ENCODE data around the gene CD164L2.

Gene CD164L2

DNA sequence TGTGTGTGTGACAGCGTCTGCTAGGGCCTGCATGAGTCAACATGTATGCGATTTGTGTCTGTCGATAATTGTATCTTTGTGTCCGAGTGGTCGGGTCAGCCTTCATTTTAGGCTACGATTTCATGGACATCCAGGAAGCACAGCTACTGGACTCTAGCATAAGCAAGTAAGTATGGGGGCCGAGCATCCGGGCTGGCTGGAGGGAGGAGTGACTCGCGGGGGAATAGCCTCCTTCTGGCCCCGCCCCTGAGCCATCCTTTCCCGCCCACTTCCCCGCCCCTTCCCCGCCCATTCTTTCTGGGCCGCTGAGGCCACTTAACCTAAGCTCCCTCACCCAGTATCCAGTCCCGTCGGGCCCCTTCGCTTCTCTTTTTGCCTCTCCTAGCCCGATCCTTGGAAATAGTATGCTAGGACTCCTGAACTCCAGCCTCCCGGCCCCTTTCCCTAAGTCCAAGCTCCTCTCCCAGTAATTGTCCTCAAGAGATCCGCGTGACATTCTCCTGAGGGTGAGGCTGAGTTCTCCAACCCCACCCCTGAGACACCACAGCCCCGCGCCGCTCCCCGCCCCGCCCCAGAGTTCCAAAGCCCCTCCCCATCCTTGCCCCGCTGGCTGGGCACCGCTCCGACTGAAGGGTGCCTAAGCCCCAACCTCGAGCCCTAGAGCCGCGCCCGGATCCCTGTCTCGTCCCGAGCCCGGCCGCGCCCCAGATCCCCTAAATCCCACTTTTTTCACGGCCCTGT, 17.6 kb downstream of the CD164L2 start:
- DNase-seq (ENCODE audit: low read depth in 4 of 4, low spot score in 1 of 4), result peak in 3 of 4 experiments; percentile 65 to 71 (median 67)

DNA sequence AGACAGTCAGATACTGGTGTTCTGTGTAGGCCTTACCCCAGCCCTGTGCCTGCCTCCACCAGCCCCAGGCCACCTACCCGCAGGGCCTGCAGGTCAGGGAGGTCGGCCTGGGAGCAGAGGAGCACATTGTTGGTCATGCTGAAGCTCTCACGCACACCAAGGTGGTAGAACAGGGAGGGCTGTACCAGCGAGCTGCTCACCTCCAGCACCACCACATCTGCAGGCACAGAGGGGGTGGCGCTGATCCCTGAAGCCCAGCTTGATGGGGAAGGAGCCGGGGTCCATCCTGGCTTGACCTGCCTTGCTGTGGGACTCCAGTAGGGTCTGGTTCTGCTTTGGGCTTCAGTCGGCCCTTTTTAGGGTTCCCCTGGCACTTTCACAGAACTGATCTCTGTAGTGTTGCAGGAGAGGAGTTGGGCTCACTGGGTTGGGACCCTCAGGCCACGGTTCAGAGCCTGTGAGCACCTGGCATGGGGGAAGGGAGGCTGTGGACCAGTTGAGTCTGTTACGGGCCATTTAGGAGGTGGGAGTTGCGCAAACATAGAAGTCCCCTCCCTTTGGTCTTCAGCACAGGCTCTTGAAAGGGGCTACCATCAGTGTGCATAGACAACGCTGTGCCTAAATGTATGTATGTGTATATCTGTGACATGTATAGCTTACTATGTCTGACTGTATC, 18.3 kb downstream of the CD164L2 start:
- no peak for DNase-seq (ENCODE audit: low read depth in 4 of 4, low spot score in 1 of 4)

DNA sequence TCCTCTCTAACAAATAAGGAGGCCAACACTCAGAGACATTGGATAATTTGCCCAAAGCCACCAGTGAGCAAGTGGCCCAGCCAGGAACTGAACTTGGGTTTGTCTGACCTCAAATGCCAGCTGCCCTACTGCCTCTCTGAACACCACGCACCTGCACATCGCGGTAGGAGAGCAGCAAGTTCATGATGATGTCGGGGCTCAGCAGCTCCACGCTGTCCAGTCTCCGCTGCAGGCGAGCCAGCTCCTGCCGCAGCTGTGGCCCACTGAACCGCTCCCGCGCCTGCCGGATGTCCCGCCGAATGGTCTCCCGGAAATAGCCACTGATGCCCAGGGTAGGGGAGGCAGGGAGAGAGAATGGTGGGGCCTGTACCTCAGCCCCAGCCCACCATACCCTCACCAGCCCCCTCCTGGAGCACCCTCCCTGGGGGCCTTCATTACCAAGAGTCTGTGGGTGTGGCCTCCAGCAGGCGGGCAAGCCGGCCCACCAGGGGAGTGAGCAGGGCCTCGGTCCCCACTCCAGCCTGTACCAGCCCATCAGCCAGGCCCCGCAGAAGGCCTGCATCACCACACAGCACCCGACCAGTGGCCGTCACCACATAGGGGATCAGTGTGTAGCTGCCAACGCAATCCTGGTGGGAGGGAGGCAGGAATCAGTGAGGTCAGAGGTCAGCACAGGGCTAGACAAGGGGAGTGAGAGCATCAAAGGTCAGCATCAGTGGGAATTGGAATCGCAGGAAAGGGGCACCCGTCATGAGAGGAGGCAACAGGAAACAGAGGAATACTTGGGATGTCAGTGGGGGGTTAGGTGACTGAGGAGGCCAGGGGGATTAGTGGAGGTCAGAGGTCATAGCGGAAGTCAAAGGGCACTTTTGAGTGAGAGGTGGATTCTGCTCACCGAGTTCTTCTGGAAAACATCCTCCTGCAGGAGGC, 19.1 kb downstream of the CD164L2 start:
- no peak for DNase-seq (ENCODE audit: low read depth in 4 of 4, low spot score in 1 of 4)

DNA sequence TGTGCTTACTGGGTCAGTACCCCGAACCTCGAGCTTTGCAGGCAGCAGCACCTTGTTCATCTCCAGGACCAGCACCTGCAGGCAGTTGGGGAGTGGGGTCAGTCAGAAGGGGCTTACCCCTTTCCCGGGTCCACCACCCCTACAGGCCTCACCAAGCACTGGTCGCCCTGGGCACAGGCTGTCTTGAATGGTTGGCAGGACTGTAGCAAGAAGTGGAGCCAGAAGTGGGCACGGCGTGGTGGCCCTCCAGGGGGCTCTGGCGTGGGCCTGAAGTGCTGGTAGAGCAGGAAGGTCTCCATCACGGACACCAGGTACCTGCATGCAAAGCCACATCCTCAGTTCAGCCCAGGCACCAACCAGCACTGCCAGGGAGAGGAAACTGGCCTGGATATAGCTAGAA, 21.6 kb downstream of the CD164L2 start:
- no peak for DNase-seq (ENCODE audit: low read depth in 4 of 4, low spot score in 1 of 4)

- DNase-seq (ENCODE audit: low read depth in 4 of 4, low spot score in 1 of 4), result no peak
These were observed 22.1 kb downstream of the CD164L2 start for GRCh38 chr1:27361044-27361402.

DNA sequence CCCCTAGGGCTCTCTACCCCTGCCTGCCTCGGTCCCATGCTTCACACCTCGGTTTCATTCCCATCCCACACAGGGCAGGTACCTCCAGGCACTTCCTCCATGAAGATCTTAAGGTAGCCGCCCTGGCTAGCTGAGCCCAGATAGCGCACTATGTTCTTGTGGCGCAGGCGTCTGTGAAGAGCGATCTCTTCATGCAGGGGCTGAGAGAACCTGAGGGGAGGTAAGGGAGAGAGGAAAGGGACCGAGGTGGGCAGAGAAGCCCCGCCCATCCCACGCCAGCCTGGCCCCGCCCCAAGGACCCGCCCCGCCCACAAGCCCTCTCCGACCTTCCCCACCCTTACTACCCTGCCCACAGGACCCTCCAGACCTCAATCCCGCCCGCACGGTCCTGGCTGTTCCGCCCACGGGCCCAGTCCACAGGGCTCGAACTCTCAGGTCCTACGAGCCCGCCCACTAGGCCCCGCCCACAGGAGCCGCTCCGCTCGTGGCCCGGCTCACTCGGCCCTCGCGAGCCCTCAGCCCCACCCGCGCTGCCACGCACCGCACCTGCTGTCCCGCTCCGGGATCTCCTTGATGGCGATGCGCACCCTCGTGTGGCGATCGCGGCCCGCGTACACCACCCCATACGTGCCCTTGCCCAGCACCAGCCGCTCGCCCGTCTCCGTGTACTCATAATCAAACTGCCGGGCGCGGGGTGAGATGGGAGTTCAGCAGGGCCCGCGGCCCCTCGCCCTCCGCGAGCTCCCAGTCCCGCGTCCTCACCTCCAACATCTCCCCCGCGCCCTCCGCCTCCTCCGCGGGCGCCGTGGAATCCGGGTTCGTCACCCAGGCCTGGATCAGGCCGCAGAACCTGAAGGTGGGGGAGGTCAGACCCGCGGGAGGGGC, 22.7 kb downstream of the CD164L2 start:
- DNase-seq (ENCODE audit: low read depth in 4 of 4, low spot score in 1 of 4), result no peak

- no peak for DNase-seq (ENCODE audit: low read depth in 4 of 4, low spot score in 1 of 4)
These were observed 23.3 kb downstream of the CD164L2 start for GRCh38 chr1:27359822-27360158.

DNA sequence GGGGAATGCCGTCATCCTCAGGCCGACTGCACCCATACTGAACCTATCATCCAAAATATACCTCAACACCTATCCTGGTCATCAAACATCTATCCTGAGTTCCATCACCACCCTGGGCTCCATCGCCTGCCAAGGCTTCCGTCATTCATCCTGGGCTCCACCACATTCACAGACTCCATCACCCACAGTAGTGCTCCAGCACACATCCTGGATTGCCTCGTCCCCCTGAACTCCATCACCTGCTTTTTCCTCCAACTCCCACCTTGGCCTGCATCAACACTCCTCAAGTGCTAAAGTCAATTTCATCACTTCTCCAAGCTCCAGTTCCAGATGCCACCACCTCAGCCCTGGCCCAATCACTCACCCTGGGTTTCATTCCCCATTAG, 24.2 kb downstream of the CD164L2 start:
- no peak for DNase-seq (ENCODE audit: low read depth in 4 of 4, low spot score in 1 of 4)

DNA sequence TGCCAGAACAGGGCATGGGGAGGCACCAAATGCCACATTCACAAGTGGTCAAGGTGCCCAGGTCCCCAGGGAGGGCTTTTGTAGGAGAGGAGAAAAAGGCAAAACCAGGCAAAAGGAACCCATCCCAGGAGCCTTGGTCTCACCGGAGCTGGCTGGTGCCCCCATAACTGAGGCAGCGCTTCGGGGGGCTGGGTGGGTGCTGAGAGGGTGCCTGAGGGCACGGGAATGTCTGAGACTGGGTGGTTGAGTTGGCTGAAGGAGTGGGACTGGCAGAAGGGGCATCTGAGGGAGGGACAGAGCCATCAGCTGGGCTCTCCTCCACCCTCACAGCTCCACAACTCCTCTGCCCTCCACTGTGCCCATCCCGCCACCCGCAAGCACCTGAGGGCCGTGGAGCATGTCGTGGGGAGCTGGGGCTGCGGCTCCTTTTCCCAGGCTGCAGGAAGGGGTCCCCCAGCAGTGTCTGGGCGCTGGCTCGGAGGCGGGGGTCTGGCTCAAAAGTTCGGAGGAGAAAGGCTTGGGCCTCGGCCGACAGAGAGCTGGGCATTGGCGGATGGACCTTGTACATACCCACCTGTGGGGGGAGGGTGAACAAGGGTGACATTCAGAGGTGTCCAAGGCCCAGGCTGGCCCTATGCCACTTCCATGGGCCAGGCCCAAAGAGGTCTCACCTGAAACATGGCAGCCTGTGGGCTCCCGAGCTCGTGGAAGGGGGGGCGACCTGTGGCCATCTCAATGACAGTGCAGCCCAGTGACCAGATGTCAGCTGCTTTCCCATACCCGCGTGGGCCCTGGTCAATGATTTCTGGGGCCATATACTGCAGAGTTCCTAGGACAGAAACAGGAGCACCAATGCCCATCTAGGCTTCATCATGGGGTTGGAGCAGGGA, 24.9 kb downstream of the CD164L2 start:
- DNase-seq (ENCODE audit: low read depth in 4 of 4, low spot score in 1 of 4), result no peak

- DNase-seq (ENCODE audit: low read depth in 4 of 4, low spot score in 1 of 4), result peak in 3 of 4 experiments; percentile 57 to 74 (median 69)
These were observed 25.7 kb downstream of the CD164L2 start for GRCh38 chr1:27357281-27358037.

- no peak for DNase-seq (ENCODE audit: low read depth in 4 of 4, low spot score in 1 of 4)
These were observed 26.4 kb downstream of the CD164L2 start for GRCh38 chr1:27356619-27357280.

DNA sequence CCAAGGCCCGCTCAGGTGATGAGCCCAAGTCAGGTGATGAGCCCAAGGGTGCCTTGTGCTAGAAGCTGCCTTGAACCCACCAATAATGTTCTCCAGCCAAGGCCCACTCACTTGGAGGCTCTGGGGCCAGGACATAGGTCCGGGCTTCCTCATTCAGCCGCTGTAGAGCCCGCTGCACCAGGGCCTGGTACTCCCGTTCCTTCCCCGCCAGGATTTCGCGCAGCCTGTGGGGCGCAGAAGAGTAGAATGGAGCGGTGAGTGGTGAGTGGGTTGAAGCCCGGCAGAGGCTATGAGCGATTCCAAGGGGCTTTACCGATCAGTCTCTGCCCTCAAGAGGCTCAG, 26.9 kb downstream of the CD164L2 start:
- no peak for DNase-seq (ENCODE audit: low read depth in 4 of 4, low spot score in 1 of 4)

- no peak for DNase-seq (ENCODE audit: low read depth in 4 of 4, low spot score in 1 of 4)
These were observed 27.4 kb downstream of the CD164L2 start for GRCh38 chr1:27355683-27356082.

DNA sequence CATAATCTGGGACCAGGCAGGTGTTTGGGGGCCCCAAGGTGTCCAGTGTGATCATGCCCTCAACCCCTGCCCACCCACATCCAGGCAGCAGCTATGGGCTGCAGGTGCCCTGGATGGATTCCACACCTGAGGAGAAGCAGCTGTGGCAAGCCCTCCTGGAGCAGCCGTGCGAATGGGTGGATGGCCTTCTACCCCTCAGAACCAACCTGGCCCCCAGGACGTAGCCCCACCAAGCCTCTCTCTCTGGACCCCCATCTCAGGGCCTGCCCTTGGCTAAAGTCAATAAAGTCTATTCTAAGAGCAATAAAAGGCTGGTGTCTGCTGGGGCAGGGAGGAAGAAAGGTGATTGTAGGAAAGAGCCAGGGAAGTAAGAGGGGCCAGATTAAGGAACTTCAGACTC, 29.5 kb downstream of the CD164L2 start:
- no peak for DNase-seq (ENCODE audit: low read depth in 4 of 4, low spot score in 1 of 4)

- DNase-seq (ENCODE audit: low read depth in 4 of 4, low spot score in 1 of 4), result no peak
These were observed 30.0 kb downstream of the CD164L2 start for GRCh38 chr1:27353166-27353565.

GRCh38 chr1:27351541-27352107, 31.5 kb downstream of the CD164L2 start:
- DNase-seq (ENCODE audit: low read depth in 4 of 4, low spot score in 1 of 4), result no peak

DNA sequence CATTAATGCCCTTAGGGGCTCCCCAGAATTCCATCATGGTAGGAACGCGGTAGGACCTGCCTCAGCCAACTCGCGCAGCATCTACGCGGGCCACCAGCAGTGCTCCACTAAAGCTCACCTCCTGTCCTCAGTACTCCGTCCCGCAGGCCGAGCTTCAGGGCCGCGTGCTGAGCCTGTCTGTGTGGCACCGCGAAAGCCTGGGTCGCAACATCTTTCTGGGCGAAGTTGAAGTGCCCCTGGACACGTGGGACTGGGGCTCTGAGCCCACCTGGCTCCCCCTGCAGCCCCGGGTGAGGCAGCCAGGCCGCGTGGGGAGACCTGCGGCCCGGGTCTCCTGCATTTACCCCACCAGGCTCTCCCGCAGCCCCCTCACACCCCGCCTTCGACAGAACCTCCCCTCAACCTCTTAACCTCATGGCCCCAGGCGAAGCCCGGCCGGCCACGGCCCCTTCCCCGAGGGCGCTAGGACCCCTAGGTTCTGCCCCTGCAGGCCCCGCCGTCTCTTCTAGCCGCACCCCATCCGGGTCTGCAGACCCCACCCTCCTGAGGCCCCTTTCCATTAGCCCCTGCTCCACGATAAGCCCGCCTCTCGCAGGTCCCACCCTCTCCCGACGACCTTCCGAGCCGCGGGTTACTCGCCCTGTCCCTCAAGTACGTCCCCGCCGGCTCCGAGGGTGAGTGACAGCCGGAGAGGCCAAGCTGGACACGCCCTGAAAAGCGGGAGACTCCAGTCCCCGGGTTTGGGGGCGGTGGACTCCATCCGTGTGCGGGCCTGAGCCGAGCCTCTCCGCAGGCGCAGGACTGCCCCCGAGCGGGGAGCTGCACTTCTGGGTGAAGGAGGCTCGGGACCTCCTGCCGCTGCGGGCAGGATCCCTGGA, 32.2 kb downstream of the CD164L2 start:
- DNase-seq (ENCODE audit: low read depth in 4 of 4, low spot score in 1 of 4), result no peak
